GM12873 (cell line): ENCODE data around the gene MAFF.

Experiments
- CTCF ChIP-seq: IDR thresholded peaks from 2 replicates; pipeline ENCODE4 v1.5.1; 2012; ENCODE audit warnings: low read depth, mild to moderate bottlenecking, moderate library complexity, low read length, control low read depth; ENCODE audit not compliant: insufficient read depth; ENCODE audit errors: missing control alignments

Gene MAFF

GRCh38 chr22:38184788-38185187 lies 17.0 kb upstream of the MAFF start:
- TF ChIP-seq CTCF, result no peak

GRCh38 chr22:38186429-38186828 lies 15.4 kb upstream of the MAFF start:
- TF ChIP-seq CTCF, result no peak

GRCh38 chr22:38187413-38188212 lies 14.2 kb upstream of the MAFF start:
- no peak for TF ChIP-seq CTCF

GRCh38 chr22:38189104-38189503 lies 12.7 kb upstream of the MAFF start:
- no peak for TF ChIP-seq CTCF

GRCh38 chr22:38190581-38190980 lies 11.2 kb upstream of the MAFF start:
- TF ChIP-seq CTCF, result no peak

GRCh38 chr22:38191055-38191454 lies 10.7 kb upstream of the MAFF start:
- no peak for TF ChIP-seq CTCF

- no peak for TF ChIP-seq CTCF
Measured at GRCh38 chr22:38191731-38192474, 9.9 kb upstream of the MAFF start.
